DMS53 treated with DMSO at 0.1 percent for 48 hours (cell line): Measurements from ENCODE around the gene EPHA4.
A peak's percentile ranks its signal among the peaks of the same experiment; 100 is the strongest.
"Not testable (repeated sequence)": the region's sequence is repeated elsewhere in the genome, so short reads cannot be mapped to it uniquely, and the experiment has no call there.

ENCODE experiments used
- DNase-seq: peaks from one replicate; lab custom pipeline; 2025; ENCODE audit not compliant: unreplicated experiment; lab: John Stamatoyannopoulos, UW

The EPHA4 gene

GRCh38 chr2:221541131-221541735 is 30.9 kb downstream of the EPHA4 start:
- DNase-seq, result no peak

DNA sequence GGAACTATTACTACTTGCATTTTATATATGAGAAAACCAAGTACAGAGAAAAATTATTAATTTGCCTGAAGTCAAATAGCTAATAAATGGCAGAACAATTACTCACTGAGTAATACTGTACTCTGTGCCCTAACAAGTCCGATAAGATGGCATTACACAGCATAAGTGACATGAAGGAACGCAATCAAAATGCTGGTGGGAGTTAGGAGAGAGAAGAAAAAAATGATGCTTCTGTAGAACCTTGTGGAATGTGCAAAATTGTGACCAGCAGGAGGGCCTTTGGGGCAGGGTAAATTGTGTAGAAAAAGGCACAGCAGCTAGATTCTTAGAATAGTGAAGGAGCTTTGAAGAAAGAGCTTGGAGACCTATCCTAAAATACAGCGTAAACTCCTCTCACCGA is 32.9 kb downstream of the EPHA4 start:
- no peak for DNase-seq

GRCh38 chr2:221535824-221536223 is 36.3 kb downstream of the EPHA4 start:
- DNase-seq, result no peak

DNA sequence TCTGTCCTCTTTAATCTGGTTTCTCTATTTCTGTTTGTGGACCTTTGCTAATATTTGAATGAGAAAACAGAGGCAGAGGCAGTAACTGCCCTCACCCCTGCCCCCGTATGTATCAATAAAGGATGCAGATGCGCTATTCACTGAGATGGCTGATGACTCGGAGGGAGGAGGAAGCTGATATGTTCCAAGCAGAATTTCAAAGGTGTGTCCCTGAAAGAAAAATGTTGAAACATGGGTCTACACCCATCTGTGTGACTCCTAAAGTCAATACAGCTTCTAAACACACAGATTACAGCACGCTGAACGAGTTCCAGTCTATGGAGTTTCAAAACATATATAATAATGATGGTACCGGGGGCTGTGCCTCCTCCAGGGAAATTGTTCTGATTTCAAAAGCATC is 38.8 kb downstream of the EPHA4 start:
- peak; percentile 13 for DNase-seq

GRCh38 chr2:221532641-221533040 is 39.5 kb downstream of the EPHA4 start:
- no peak for DNase-seq

DNA sequence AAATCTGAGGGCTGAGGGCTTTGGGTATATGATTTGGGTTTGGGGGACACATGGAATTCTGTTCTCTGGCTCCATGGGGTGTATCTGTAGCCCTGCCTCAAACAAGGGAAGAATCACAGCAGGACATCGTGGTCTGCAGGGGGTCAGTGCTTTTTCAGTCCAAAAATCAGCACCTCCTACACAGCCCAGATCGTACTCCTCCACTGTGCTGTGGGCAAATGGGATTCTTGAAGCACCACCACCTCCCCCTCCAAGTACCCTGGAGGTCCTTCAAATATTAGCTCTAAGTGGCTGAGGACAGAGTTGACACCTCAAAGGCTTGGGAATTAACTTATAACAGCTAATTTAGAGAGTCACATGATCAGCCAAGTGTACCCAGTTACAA is 41.5 kb downstream of the EPHA4 start:
- no peak for DNase-seq

DNA sequence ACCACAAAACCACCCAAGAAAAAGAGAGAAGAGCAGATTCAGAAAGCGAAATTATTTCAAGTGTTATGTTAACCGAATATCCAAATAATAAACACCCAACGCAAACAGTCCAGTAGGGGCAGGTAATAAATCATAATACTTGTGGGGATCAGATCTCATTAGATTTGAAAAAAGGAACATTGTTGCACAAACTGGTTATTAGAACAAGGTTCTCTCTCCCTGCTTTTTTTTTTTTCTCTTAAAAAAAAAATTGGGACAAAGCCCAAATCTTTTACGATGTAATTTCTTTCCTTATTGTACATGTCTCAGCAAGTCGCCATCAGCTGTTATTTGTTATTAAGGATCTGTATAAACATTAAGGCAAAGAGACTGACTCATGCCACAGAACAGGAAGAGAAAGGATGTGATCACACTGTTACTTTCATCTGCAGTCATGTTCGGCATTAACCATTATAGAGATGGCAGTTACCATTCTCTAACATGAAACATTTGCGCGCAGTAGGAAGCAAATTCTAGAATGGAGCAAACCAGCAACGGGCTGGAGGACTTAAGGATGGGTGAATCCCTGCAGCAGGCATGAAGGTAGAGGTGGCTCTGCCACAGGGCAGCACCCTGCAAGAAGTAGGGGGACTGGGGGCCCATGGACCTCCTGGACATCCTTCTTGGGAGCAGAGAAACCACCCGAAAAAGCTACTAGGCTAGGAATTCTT is 42.0 kb downstream of the EPHA4 start:
- peak; percentile 51 for DNase-seq

DNA sequence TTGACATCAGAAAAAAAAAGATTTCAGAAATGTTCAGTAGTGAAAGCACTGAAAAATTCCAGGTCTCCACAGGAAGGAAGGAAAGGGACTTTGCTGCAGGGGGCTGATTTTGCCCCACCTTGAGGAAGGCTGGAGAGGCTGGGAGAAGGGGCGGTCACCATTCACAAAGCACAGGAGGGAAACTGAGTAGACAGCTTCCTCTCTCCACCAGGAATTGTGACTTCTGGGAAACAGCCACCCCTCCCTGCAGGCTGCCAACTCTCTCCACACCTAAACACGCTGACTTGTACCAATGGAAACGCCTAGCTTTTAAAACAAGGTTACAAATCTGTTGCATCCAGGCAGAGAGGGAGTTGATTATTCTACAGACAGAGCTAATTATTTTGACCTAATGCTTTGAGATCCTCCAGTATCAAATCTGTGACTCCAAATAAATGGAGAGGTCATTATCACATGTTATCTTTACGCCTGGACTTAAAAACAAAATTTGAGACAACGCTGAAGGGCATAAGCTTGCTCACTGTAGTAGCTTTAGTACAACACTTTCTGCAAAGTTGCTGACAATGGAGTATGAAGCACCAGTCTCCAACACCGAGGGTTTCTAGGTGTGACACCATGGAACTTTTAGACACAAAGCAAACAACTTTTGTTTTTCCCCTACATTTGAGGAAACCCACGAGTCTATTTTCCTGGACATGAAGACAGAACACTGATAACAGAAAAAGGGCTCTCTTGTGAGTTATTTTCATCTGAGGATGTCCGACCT is 42.7 kb downstream of the EPHA4 start:
- no peak for DNase-seq

GRCh38 chr2:221527776-221528309 is 44.3 kb downstream of the EPHA4 start:
- DNase-seq, result no peak

DNA sequence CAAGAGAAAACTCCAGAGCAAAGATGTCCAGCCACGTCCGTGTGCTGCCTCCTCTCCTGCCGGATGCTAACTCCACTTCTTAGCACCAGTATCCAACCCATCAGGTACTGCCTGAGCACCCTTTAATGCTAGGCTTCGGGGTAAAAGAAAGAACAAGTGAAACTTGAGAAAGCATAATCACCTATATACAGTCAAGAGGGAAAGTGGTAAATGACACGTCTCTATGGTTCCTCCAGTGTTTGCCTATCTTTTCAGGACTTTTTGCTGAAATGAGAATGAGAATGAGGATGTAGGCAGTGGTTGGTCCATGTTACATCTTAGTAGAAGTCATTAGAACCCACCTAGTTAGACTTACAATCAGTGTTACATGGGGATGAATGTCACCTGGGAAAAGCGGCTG is 47.9 kb downstream of the EPHA4 start:
- DNase-seq, result no peak

- no peak for DNase-seq
Observed at GRCh38 chr2:221521233-221521845, 50.8 kb downstream of the EPHA4 start.

DNA sequence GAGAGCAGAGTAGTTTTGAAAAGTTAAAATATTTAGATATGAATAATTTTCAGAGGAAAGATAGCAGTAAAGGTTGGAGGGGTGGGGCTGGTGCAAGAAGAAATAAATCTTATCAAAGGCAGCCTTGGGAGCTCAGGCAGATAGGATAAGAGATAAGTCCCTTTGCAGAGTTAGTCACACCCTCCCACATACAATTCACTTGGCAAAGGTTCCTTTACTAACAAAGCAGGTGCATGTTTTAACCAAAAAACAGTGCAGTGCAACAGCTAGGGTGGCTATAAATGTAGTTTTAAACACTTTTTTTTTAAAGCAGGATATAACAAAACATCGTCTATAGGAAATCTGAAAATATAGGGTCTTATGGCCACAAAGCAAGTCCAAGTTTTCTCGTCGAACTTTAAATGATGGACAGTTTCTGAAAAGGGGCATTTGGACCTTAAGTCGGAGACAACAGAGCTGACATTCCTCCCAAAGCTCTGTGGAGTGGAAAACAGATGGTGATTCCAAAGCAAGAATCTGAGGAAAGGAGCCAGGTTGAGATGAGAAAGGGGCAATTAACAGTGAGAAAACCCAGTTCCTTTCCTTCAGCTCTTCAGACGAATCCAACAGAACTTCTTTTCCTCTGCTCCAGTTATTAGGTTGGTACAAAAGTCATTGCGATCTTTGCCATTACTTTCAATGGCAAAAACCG is 53.0 kb downstream of the EPHA4 start:
- no peak for DNase-seq

GRCh38 chr2:221518201-221518934 is 53.7 kb downstream of the EPHA4 start:
- no peak for DNase-seq

- DNase-seq, result peak; percentile 12
Observed at GRCh38 chr2:221517696-221518151, 54.4 kb downstream of the EPHA4 start.

GRCh38 chr2:221517146-221517695 is 54.9 kb downstream of the EPHA4 start:
- no peak for DNase-seq

DNA sequence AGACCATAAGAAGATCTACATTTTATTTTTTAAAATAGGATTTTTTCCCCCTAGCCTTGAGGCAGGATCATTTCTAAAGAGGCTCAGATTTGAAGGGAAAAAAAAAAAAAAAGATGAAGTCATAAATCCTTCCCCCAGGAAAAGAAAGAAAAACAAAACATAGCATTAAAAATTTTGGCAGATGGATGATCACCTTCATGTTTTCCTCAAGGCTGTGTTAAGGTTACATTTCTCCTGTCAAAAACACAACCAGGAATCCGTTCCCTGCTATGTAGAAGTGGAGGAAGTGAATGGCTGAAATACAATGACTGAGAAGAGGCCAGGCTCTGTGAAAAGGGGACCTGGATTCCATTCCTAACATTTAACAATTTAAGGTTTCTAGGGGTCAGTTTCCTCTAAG is 56.2 kb downstream of the EPHA4 start:
- DNase-seq, result no peak

DNA sequence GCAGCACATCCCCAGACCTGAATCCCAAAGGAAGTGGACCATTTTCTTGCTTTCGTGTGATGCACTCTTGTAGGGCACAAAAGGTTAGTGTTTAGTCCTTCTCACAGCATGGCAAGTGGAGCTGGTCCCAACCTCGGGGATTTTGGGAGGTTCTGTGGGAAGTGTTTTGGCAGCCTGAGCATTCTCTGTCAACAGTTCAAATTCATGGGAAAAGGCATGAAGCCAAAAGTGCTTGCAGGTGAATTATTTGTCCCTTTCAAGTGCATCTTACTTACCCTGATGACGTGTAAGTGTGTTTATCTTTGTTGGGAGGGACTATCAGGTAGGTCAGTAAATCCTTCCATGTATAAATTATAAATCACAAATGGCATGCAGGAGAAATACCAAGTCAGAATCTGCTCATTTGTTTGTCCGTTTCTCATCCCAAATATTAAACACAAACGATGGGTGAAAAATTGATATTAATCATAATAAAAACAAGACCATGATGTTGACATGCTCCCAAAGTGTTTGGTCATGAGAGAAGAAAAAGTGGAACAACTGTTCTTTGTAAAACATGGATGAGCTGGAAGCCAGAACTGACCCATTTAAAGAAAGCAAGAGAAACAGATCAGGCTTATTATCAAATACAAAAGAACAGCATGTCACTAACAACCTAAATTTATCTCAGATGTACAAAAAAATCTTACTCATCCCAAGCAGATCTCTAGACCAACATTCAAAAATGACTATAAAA is 57.6 kb downstream of the EPHA4 start:
- no peak for DNase-seq

GRCh38 chr2:221513232-221513631 is 58.9 kb downstream of the EPHA4 start:
- DNase-seq, result no peak

DNA sequence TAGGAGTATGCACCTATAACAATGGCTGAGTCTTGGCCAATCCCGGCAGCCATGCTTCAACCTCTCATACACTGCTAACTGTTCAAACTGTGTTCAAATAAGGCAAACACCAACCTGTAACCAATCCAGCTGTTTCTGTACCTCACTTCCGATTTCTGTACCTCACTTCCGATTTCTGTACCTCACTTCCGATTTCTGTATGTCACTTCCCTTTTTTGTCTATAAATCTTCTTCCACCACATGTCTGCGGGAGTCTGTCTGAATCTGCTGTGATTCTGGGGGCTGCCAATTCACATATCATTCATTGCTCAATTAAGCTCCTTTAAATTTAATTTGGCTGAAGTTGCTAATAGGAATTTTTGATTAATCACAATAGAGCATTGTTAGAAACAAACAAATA is 60.8 kb downstream of the EPHA4 start:
- not testable (repeated sequence) for DNase-seq
